ENCODE data around the gene IPCEF1. TPM values are rescaled to one million over a fixed set of nuclear protein-coding genes. Genes with fewer than 3 reads are reported as not detected.

The IPCEF1 gene
- total and polyA plus RNA-seq, 3 donors from 2014 or later, result 3.6 to 4.8 (median 4.2) TPM

DNA sequence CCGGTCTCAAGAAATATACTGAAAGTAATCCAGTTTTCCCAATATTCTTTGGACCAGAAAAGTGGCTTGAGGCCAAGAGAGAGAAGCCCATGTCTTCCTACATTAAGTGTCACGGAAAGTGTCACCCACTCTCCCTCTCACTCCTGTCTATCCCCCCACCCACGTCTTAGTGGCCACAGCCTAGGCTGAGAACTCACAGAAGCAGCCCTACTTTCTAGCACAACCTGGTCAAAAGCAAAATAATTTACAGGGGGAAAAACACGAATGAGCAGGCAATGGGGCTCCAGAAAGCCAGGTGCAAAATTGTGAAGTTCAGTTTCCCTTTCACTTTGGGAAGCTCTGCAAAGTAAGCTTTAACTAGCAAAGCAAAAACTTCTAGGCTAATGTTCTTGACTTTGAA, 199.5 kb downstream of the IPCEF1 start:
- no peak overlapping the region for H3K4me3 ChIP-seq
- DNase-seq, result no peak
- TF ChIP-seq, protein P1, sequence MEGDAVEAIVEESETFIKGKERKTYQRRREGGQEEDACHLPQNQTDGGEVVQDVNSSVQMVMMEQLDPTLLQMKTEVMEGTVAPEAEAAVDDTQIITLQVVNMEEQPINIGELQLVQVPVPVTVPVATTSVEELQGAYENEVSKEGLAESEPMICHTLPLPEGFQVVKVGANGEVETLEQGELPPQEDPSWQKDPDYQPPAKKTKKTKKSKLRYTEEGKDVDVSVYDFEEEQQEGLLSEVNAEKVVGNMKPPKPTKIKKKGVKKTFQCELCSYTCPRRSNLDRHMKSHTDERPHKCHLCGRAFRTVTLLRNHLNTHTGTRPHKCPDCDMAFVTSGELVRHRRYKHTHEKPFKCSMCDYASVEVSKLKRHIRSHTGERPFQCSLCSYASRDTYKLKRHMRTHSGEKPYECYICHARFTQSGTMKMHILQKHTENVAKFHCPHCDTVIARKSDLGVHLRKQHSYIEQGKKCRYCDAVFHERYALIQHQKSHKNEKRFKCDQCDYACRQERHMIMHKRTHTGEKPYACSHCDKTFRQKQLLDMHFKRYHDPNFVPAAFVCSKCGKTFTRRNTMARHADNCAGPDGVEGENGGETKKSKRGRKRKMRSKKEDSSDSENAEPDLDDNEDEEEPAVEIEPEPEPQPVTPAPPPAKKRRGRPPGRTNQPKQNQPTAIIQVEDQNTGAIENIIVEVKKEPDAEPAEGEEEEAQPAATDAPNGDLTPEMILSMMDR (IDR thresholded peaks at IDR 0.05), result no peak
- TF ChIP-seq POLR2A (IDR thresholded peaks at IDR 0.05), result no peak
- peak overlapping the region in 1 of 2 donors; percentile 14 for H3K27ac ChIP-seq
- WGBS, 2 donors, result 40 to 53% methylated on average over 4 of the region's 4 CpGs
- H3K9me3 ChIP-seq, result no peaks in the 10 kb centered on the region
- peaks cover 14% of the 10 kb centered on the region for H3K4me1 ChIP-seq
- no peaks in the 10 kb centered on the region for H3K36me3 ChIP-seq (ENCODE audit: low read depth, missing control alignments)
- H3K27me3 ChIP-seq, result no peaks in the 10 kb centered on the region
- intact Hi-C loops (cut with DNase I; ENCODE audit: low total_unique reads), result loop anchor here (10.0 kb wide), 1 partner anchor 118 kb away; no protein-coding TSS in a partner anchor

DNA sequence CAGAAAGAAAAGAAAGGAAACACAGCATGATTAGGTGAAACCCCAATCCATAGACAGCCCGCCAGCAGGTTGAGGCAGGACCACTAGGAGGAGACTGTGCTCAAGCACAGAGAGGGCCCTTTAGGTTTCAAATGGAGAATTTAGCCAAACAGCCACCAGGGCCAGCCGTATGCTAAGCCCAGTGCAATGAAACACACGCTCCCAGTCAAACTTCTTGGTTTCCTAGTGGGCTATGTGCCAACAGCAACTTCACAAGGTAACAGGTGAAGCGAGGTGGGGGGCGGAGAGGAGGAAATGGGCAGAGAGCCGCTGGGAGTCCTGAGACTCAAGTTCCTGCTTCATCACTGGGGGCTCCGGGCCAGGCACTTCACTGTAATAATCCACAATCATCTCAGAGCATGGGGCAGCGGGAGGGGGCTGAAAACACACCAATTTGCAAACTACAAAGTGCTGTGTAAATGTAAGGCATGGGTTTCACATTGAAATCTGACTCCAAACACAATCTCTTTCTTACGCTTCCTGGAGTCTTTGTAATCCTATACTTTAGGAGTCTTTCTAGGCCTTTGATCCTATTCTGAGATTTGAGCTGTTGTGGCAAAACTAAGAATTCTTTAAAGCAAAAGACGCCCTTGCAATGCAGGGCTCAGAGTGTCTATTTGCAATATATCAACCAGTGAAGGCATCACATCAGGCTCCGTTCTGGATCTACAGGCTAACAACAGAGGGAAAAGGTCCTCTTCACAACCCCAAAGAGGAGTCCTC, 200.3 kb downstream of the IPCEF1 start:
- Histone ChIP-seq H3K9me3 (no peaks in the 10 kb centered on the region), H3K4me1 (peaks cover 14% of the 10 kb centered on the region), H3K36me3 (ENCODE audit: low read depth, missing control alignments) (no peaks in the 10 kb centered on the region), H3K4me3 (no peak overlapping the region), H3K27me3 (no peaks in the 10 kb centered on the region), H3K27ac (no peak overlapping the region)
- WGBS, 2 donors, result 78 to 85% methylated on average over 9 to 11 of the region's 11 CpGs
- intact Hi-C loops (cut with DNase I; ENCODE audit: low total_unique reads), result loop anchor here (10.0 kb wide), 1 partner anchor 118 kb away; no protein-coding TSS in a partner anchor
- TF ChIP-seq, protein P1 (IDR thresholded peaks at IDR 0.05), result peak; percentile 44 to 71 (median 65)
- TF ChIP-seq POLR2A (IDR thresholded peaks at IDR 0.05), result no peak
- peak; percentile 61 for DNase-seq

DNA sequence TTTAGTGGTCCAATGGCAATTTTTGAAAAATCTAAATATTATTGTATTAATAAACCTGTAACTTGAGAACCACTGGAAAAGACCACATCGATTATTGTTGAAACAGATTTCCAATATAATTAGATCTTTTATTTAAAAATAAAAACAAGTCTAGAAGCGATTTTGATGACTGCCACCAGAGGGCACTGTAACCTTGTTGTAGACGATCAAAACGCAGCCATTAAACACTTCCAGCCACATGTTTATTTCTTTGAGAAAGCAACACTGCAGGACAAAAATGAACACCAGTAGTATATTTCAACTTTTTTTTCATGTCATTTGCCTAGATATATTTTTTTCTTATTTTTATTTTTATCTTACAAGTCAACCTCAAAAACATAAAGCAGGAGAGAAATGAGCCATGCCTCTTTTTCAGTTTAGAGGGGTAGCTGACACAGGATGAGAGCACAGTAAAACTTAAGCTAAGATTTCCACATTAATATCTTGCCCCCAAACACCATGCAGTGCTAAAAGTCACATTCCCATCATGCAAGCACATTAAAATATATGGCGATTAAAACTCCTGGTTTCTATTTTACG, 202.1 kb downstream of the IPCEF1 start:
- TF ChIP-seq POLR2A (IDR thresholded peaks at IDR 0.05), result no peak
- TF ChIP-seq, protein P1 (IDR thresholded peaks at IDR 0.05), result peak; percentile 89 to 93 (median 93)
- peak; percentile 88 for DNase-seq
- no peak overlapping the region for H3K4me3 ChIP-seq
- no peaks in the 10 kb centered on the region for H3K36me3 ChIP-seq (ENCODE audit: low read depth, missing control alignments)
- WGBS, 2 donors, result 32 to 33% methylated on average over 6 of the region's 6 CpGs
- peaks cover 14% of the 10 kb centered on the region for H3K4me1 ChIP-seq
- no peaks in the 10 kb centered on the region for H3K9me3 ChIP-seq
- H3K27me3 ChIP-seq, result no peaks in the 10 kb centered on the region
- intact Hi-C loops (cut with DNase I; ENCODE audit: low total_unique reads), result loop anchor here (10.0 kb wide), 1 partner anchor 120 kb away; no protein-coding TSS in a partner anchor
- no peak overlapping the region for H3K27ac ChIP-seq

DNA sequence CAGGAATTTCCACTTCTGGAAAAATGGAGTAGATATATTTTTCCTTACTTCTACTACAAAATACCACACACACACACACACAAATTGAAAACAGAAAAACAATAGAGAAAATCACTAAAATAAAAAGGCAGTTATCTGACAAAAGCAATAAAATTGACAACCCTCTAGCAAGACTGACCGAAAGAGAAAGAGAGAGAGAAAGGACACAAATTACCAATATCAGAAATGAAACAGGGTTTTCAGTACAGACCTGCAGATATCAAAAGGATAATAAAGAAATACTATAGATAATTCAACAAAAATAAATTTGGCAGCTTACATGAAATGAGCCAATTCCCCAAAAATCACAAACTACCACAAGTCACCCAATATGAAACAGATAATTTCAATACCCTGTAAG, 212.8 kb downstream of the IPCEF1 start:
- Histone ChIP-seq H3K27me3 (no peaks in the 10 kb centered on the region), H3K4me3 (no peak overlapping the region), H3K27ac (no peak overlapping the region), H3K4me1 (no peaks in the 10 kb centered on the region), H3K36me3 (ENCODE audit: low read depth, missing control alignments) (no peaks in the 10 kb centered on the region), H3K9me3 (no peaks in the 10 kb centered on the region)
- 71 to 88% methylated on average over 1 of the region's 1 CpG for WGBS, 2 donors
- no peak for TF ChIP-seq POLR2A (IDR thresholded peaks at IDR 0.05)
- TF ChIP-seq, protein P1 (IDR thresholded peaks at IDR 0.05), result no peak
- intact Hi-C loops (cut with DNase I; ENCODE audit: low total_unique reads), result no loop called here
- no peak for DNase-seq

Data from testis (tissue), 3 donors.